ENCODE data around the gene MYBPC1. TPM values are rescaled to one million over a fixed set of nuclear protein-coding genes. Genes with fewer than 3 reads are reported as not detected.

Gene MYBPC1
- 0.60 TPM for total RNA-seq (2013)
- under 1 TPM in 2 of 3 donors, not detected in 1; 0.04 to 0.16 TPM for polyA plus RNA-seq
- polyA minus RNA-seq: not detected in 2 replicates
- total RNA-seq: 0 to 4.8 (median 0.17) reads per million in 11 experiments

GRCh38 chr12:101594700-101595099, at the start of gene MYBPC1:
MYBPC1 (plus strand) TSS chr12:101594971; CDS start chr12:101595071, 100 bp downstream.
- Histone ChIP-seq H3K36me3 (replicated peaks in 1 of 2; ENCODE audit: control insufficient read depth in 1 of 2, insufficient read depth in 2 of 2, low read length in 2 of 2) (no peaks in the 10 kb centered on the region), H3K4me2 (replicated peaks; ENCODE audit: extremely low read depth, low read length, poor library complexity, severe bottlenecking) (no peak within 1 kb of the TSS), H3K79me2 (ENCODE audit: insufficient read depth, low read length) (no peaks in the 10 kb centered on the region), H3K27me3 (ENCODE audit: control insufficient read depth in 2 of 2, insufficient read depth in 2 of 2, low read length in 2 of 2) (no peaks in the 10 kb centered on the region), H3K27ac (ENCODE audit: low read depth in 1 of 2, low read length in 2 of 2) (no peak within 1 kb of the TSS), H3K9me3 (replicated peaks in 1 of 2; ENCODE audit: control insufficient read depth in 1 of 2, insufficient read depth in 1 of 2, low read length in 2 of 2) (no peaks in the 10 kb centered on the region), H3K4me1 (ENCODE audit: control insufficient read depth in 1 of 2, insufficient read depth in 2 of 2, low read length in 2 of 2) (peaks cover 0 to 3% of the 10 kb centered on the region in 2 donors), H3K4me3 (replicated peaks in 1 of 3; ENCODE audit: low read depth in 2 of 3, low read length in 3 of 3) (no peak within 1 kb of the TSS), H4K20me1 (ENCODE audit: insufficient read depth, low read length) (no peaks in the 10 kb centered on the region), H2AFZ (ENCODE audit: insufficient read depth, low read depth, low read length, poor library complexity, severe bottlenecking) (no peak within 1 kb of the TSS), H3K9ac (ENCODE audit: insufficient read depth, low read length, poor library complexity, severe bottlenecking) (no peak within 1 kb of the TSS)
- Mint-ChIP-seq H3K27me3 (ENCODE audit: low read depth in 3 of 3) (peaks cover 2 to 6% (median 4%) of the 10 kb centered on the region in 3 donors), H3K4me3 (no peak within 1 kb of the TSS), H3K36me3 (no peaks in the 10 kb centered on the region), H3K4me1 (peaks cover 17% of the 10 kb centered on the region), H3K9me3 (no peaks in the 10 kb centered on the region), H3K27ac (no peak within 1 kb of the TSS)
- intact Hi-C loops (cut with micrococcal nuclease): no loop called here
- no peak for DNase-seq
- 61% methylated on average over 2 of the region's 6 CpGs for whole genome bisulfite sequencing (ENCODE audit: insufficient coverage)
- no peak for TF ChIP-seq CTCF (IDR thresholded peaks at IDR 0.05)

GRCh38 chr12:101551362-101552114, 43.2 kb upstream of the MYBPC1 start:
- no peak overlapping the region for H3K27ac ChIP-seq (ENCODE audit: low read depth in 1 of 2, low read length in 2 of 2)

More at GRCh38 chr12:101551362-101552114, 43.2 kb upstream of the MYBPC1 start:
- no peak for TF ChIP-seq CTCF (IDR thresholded peaks at IDR 0.05)
- intact Hi-C loops (cut with micrococcal nuclease): no loop called here
- Histone ChIP-seq H3K36me3 (replicated peaks in 1 of 2; ENCODE audit: control insufficient read depth in 1 of 2, insufficient read depth in 2 of 2, low read length in 2 of 2) (no peaks in the 10 kb centered on the region), H3K9me3 (replicated peaks in 1 of 2; ENCODE audit: control insufficient read depth in 1 of 2, insufficient read depth in 1 of 2, low read length in 2 of 2) (peaks cover 0 to 7% of the 10 kb centered on the region in 2 donors), H2AFZ (ENCODE audit: insufficient read depth, low read depth, low read length, poor library complexity, severe bottlenecking) (no peak overlapping the region), H4K20me1 (ENCODE audit: insufficient read depth, low read length) (no peaks in the 10 kb centered on the region), H3K27me3 (ENCODE audit: control insufficient read depth in 2 of 2, insufficient read depth in 2 of 2, low read length in 2 of 2) (no peaks in the 10 kb centered on the region), H3K4me1 (ENCODE audit: control insufficient read depth in 1 of 2, insufficient read depth in 2 of 2, low read length in 2 of 2) (no peaks in the 10 kb centered on the region), H3K4me2 (replicated peaks; ENCODE audit: extremely low read depth, low read length, poor library complexity, severe bottlenecking) (no peak overlapping the region), H3K79me2 (ENCODE audit: insufficient read depth, low read length) (no peaks in the 10 kb centered on the region), H3K9ac (ENCODE audit: insufficient read depth, low read length, poor library complexity, severe bottlenecking) (no peak overlapping the region), H3K4me3 (replicated peaks in 1 of 3; ENCODE audit: low read depth in 2 of 3, low read length in 3 of 3) (no peak overlapping the region)
- Mint-ChIP-seq H3K4me1 (peaks cover 7% of the 10 kb centered on the region), H3K4me3 (no peak overlapping the region), H3K9me3 (peaks cover 0 to 15% (median 6%) of the 10 kb centered on the region in 7 donors), H3K27me3 (ENCODE audit: low read depth in 3 of 3) (peaks cover 1 to 5% (median 2%) of the 10 kb centered on the region in 3 donors), H3K36me3 (no peaks in the 10 kb centered on the region), H3K27ac (no peak overlapping the region)
- WGBS (ENCODE audit: insufficient coverage): 80% methylated on average over 2 of the region's 6 CpGs
- DNase-seq: no peak
